ENCODE data around the gene ZCCHC4. TPM values are rescaled to one million over a fixed set of nuclear protein-coding genes. Genes with fewer than 3 reads are reported as not detected.
"Not testable (repeated sequence)": the region's sequence is repeated elsewhere in the genome, so short reads cannot be mapped to it uniquely, and the experiment has no call there.

ZCCHC4 gene
- polyA plus RNA-seq, 1 of the 3 experiments (the other 2 are of a cell fraction), result 4.8 TPM

DNA sequence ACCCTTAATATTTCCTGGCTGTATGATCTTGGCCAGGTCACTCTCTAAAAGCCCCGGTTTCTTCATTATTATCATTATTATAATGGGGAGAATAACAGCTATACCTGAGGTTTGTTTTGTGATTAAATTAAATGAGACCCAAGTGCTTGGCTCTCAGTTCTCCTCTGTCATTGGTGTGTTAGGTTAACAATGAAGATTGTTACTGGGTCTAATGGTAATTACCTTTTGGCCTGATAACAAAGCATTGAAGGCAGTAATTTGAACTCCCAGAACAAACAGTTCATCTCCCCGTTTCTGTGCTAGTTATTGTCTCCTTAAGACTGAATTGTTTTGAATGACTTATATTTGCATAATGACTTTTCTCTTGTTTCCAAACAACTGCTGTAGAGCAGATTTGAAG is 57.7 kb downstream of the ZCCHC4 start:
- TF ChIP-seq EP300 (IDR thresholded peaks at IDR 0.05; ENCODE audit: borderline replicate concordance in 1 of 2, low read depth in 1 of 2, low read length in 1 of 2) (no peak), RXRA (IDR thresholded peaks at IDR 0.05; ENCODE audit: borderline replicate concordance, low read depth) (no peak)
- H4K20me1 ChIP-seq (ENCODE audit: insufficient read depth), result no peaks in the 10 kb centered on the region

GRCh38 chr4:25372549-25372948 is 60.0 kb downstream of the ZCCHC4 start:
- H2AFZ ChIP-seq (ENCODE audit: low read depth); POLR2A ChIA-PET; H3K27me3 ChIP-seq (ENCODE audit: insufficient read depth); DNase-seq; H3K79me2 ChIP-seq (ENCODE audit: insufficient read depth); H4K20me1 ChIP-seq (ENCODE audit: insufficient read depth); H3K36me3 ChIP-seq (replicated peaks in 1 of 2; ENCODE audit: control insufficient read depth in 1 of 2, insufficient read depth in 2 of 2, low read length in 1 of 2); H3K4me3 ChIP-seq (ENCODE audit: low read depth in 2 of 2, low read length in 1 of 2); H3K4me1 ChIP-seq (ENCODE audit: control insufficient read depth in 1 of 2, insufficient read depth in 2 of 2, low read depth in 1 of 2, low read length in 1 of 2); H3K27ac ChIP-seq (ENCODE audit: low read depth in 2 of 2, low read length in 1 of 2); H3K9me2 ChIP-seq; H3K9ac ChIP-seq; H3K4me2 ChIP-seq; H3K9me3 ChIP-seq: not testable (repeated sequence)
- WGBS (ENCODE audit: low lambda C conversion rate), result 91% methylated on average over 9 of the region's 9 CpGs
- CTCF ChIA-PET, result interaction anchor here (1.0 kb wide), 1 partner anchor 193 kb away, joined by 3 read pairs; no protein-coding TSS in a partner anchor
- H3F3A ChIP-seq (replicated peaks; ENCODE audit: insufficient read depth), result peaks cover 13% of the 10 kb centered on the region

More for the DNA sequence above, 57.7 kb downstream of the ZCCHC4 start:
- Histone ChIP-seq H3K36me3 (replicated peaks in 1 of 2; ENCODE audit: control insufficient read depth in 1 of 2, insufficient read depth in 2 of 2, low read length in 1 of 2) (peaks cover 2 to 11% of the 10 kb centered on the region in 2 experiments), H3K4me1 (ENCODE audit: control insufficient read depth in 1 of 2, insufficient read depth in 2 of 2, low read depth in 1 of 2, low read length in 1 of 2) (no peaks in the 10 kb centered on the region), H3K27me3 (ENCODE audit: insufficient read depth) (no peaks in the 10 kb centered on the region), H3K9me2 (no peaks in the 10 kb centered on the region), H3K9me3 (no peaks in the 10 kb centered on the region), H3K27ac (ENCODE audit: low read depth in 2 of 2, low read length in 1 of 2) (no peak overlapping the region), H3F3A (replicated peaks; ENCODE audit: insufficient read depth) (peaks cover 6% of the 10 kb centered on the region), H3K9ac (no peak overlapping the region), H2AFZ (ENCODE audit: low read depth) (no peak overlapping the region), H3K4me3 (ENCODE audit: low read depth in 2 of 2, low read length in 1 of 2) (no peak overlapping the region), H3K79me2 (ENCODE audit: insufficient read depth) (no peaks in the 10 kb centered on the region), H3K4me2 (no peak overlapping the region)
- ChIA-PET POLR2A (no interaction called here), CTCF (interaction anchor here (1.4 to 1.9 kb wide), 3 partner anchors 12 to 58 kb away, joined by 3 to 8 read pairs (median 4); partner anchors contain the start of gene ZCCHC4)
- WGBS (ENCODE audit: low lambda C conversion rate), result 82% methylated on average over 2 of the region's 2 CpGs
- no peak for DNase-seq

DNA sequence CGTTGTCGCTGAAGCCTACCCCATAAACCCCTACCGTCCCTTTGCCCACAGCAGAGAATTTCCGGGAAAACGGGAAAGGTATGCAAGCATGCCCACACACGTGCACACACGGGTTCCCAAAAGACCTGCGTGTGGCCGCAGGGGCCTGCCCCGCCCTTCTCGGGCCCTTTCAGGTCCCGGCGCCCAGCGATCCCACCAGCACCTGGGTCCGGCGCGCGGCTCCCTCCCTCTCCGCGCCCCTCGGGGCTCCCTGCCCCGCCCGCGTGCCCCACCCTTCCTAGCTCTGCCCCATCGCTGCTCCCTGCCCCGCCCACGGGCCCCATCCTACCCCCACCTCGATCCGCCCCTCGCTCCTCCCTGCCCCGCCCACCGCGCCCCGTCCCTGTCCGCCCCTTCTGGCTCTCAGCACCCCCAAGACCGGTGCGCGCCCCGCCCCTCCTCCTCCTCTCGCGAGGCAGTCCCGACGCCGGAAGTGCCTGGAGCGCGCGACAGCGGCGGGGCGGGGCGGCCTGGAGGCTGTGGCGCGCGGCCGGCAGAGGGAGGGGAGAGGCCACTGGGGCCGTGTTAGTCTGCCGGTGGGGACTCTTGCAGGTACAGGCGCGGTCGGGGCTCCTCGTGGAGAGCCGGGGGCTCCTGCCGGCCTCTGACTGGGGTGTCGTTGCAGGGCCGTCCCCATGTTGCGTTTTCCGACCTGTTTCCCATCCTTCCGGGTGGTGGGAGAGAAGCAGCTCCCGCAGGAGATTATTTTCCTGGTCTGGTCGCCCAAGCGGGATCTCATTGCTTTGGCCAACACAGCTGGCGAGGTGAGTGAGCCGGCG is 64.4 kb downstream of the ZCCHC4 start, which contains the start of gene ANAPC4:
ANAPC4 (plus strand) TSS at position 510 of the 818 bp plus-strand sequence; CDS start at position 675, 165 bp downstream.
- Histone ChIP-seq H3K79me2 (ENCODE audit: insufficient read depth) (peaks cover 30% of the 10 kb centered on the region), H3K9me2 (no peaks in the 10 kb centered on the region), H3K27ac (ENCODE audit: low read depth in 2 of 2, low read length in 1 of 2) (peak within 1 kb of the TSS; percentile 34 to 80), H3K4me1 (ENCODE audit: control insufficient read depth in 1 of 2, insufficient read depth in 2 of 2, low read depth in 1 of 2, low read length in 1 of 2) (peaks cover 0 to 15% of the 10 kb centered on the region in 2 experiments; a peak in 2 of 4 replicates), H3F3A (replicated peaks; ENCODE audit: insufficient read depth) (peaks cover 17% of the 10 kb centered on the region), H3K9me3 (no peaks in the 10 kb centered on the region), H3K4me3 (ENCODE audit: low read depth in 2 of 2, low read length in 1 of 2) (peak within 1 kb of the TSS; percentile 71 to 95), H3K4me2 (peak within 1 kb of the TSS; percentile 77), H3K36me3 (replicated peaks in 1 of 2; ENCODE audit: control insufficient read depth in 1 of 2, insufficient read depth in 2 of 2, low read length in 1 of 2) (peaks cover 9 to 10% of the 10 kb centered on the region in 2 experiments), H3K9ac (peak within 1 kb of the TSS; percentile 67), H4K20me1 (ENCODE audit: insufficient read depth) (no peaks in the 10 kb centered on the region), H3K27me3 (ENCODE audit: insufficient read depth) (no peaks in the 10 kb centered on the region), H2AFZ (ENCODE audit: low read depth) (peak within 1 kb of the TSS; percentile 92)
- ChIA-PET CTCF (interaction anchor here (0.7 to 2.3 kb wide), 5 partner anchors 10 to 1051 kb away, joined by 3 to 14 read pairs (median 9); partner anchors contain the start of gene ZCCHC4), POLR2A (interaction anchor here (1.5 kb wide), 1 partner anchor 64 kb away, joined by 9 read pairs; the partner anchor contains the start of gene ZCCHC4)
- 3% methylated on average over 27 of the region's 74 CpGs for WGBS (ENCODE audit: low lambda C conversion rate)
- DNase-seq, result peak; percentile 98
- TF ChIP-seq SIN3A (IDR thresholded peaks at IDR 0.05; ENCODE audit: borderline replicate concordance, low read depth, low read length) (peak; percentile 67; the same call in 1 of the 2 replicates), ZBTB33 (IDR thresholded peaks at IDR 0.05; ENCODE audit: borderline replicate concordance, low read depth) (peak; percentile 97), GABPA (IDR thresholded peaks at IDR 0.05; ENCODE audit: low read depth) (peak; percentile 62), CHD2 (IDR thresholded peaks at IDR 0.05; ENCODE audit: low read length, partially characterized antibody) (peak; percentile 99), TAF1 (IDR thresholded peaks at IDR 0.05; ENCODE audit: borderline replicate concordance, low read depth, low read length) (peak; percentile 81), MXI1 (IDR thresholded peaks at IDR 0.05; ENCODE audit: low read depth, low read length) (peak; percentile 59; the same call in 1 of the 2 replicates), TEAD4 (IDR thresholded peaks at IDR 0.05; ENCODE audit: borderline replicate concordance, insufficient read depth) (no peak), MEF2A (IDR thresholded peaks at IDR 0.05; ENCODE audit: borderline replicate concordance, low read depth) (no peak), MAX (IDR thresholded peaks at IDR 0.05; ENCODE audit: low read depth) (peak; percentile 75), GATA2 (CRISPR knock-in tag; IDR thresholded peaks at IDR 0.05) (no peak), POLR2AphosphoS5 (IDR thresholded peaks at IDR 0.05; ENCODE audit: low read depth, low read length) (peak; percentile 66)
